Brain microvascular endothelial cell (primary cell): Measurements from ENCODE around the gene PCDHGB7.
A peak's percentile ranks its signal among the peaks of the same experiment; 100 is the strongest.
"Not testable (repeated sequence)": the region's sequence is repeated elsewhere in the genome, so short reads cannot be mapped to it uniquely, and the experiment has no call there.

Experiments
- DNase-seq: peaks from one replicate; pipeline ENCODE4 v3.0.0-alpha.2; 2020
- H3K27ac ChIP-seq: fragments of 250-450 bp; sonication (Bioruptor Pico); 2 replicates; pipeline ENCODE4 v1.5.1; 2020; ENCODE audit warnings: mild to moderate bottlenecking, moderate library complexity
- H3K27me3 ChIP-seq: fragments of 250-450 bp; sonication (Bioruptor Pico); replicated peaks from 2 replicates; pipeline ENCODE4 v1.5.1; 2020; ENCODE audit warnings: mild to moderate bottlenecking
- H3K36me3 ChIP-seq: fragments of 250-450 bp; sonication (Bioruptor Pico); replicated peaks from 2 replicates; pipeline ENCODE4 v1.5.1; 2020; ENCODE audit warnings: mild to moderate bottlenecking
- H3K4me3 ChIP-seq: 2 replicates; pipeline ENCODE4 v1.5.1; 2011; ENCODE audit warnings: low read depth, mild to moderate bottlenecking, control low read depth, low read length, moderate library complexity
- CTCF ChIP-seq: IDR thresholded peaks from 2 replicates; pipeline ENCODE4 v1.5.1; 2011; ENCODE audit warnings: low read depth, mild to moderate bottlenecking, moderate library complexity, low read length, control low read depth, inconsistent platforms; ENCODE audit errors: missing control alignments
- in situ Hi-C: cut with HindIII; loops from 2 replicates; pipeline ENCODE4 v1.10.0; 2017; ENCODE audit warnings: low sequenced_read_pairs, low pct_ligation_motif_present

Gene PCDHGB7

GRCh38 chr5:141398608-141399007 lies 18.9 kb upstream of the PCDHGB7 start:
- no peak for DNase-seq
- Histone ChIP-seq H3K27ac (no peak overlapping the region), H3K36me3 (no peaks in the 10 kb centered on the region), H3K27me3 (no peaks in the 10 kb centered on the region), H3K4me3 (no peak overlapping the region)
- in situ Hi-C loops, result no loop called here
- TF ChIP-seq CTCF, result no peak

GRCh38 chr5:141399555-141400258 lies 17.8 kb upstream of the PCDHGB7 start:
- no peak for TF ChIP-seq CTCF
- DNase-seq, result no peak
- no peaks in the 10 kb centered on the region for H3K36me3 ChIP-seq
- no peaks in the 10 kb centered on the region for H3K27me3 ChIP-seq
- in situ Hi-C loops, result loop anchor here (25.0 kb wide), 1 partner anchor 113 kb away; no protein-coding TSS in a partner anchor
- no peak overlapping the region for H3K4me3 ChIP-seq
- no peak overlapping the region for H3K27ac ChIP-seq

GRCh38 chr5:141402553-141403243 lies 14.8 kb upstream of the PCDHGB7 start, which contains the start of gene PCDHGA9:
PCDHGA9 (plus strand) TSS chr5:141402778; CDS start chr5:141402953, 175 bp downstream.
- Histone ChIP-seq H3K36me3 (no peaks in the 10 kb centered on the region), H3K27me3 (no peaks in the 10 kb centered on the region), H3K4me3 (peak within 1 kb of the TSS; percentile 22), H3K27ac (no peak within 1 kb of the TSS)
- in situ Hi-C loops, result loop anchor here (25.0 kb wide), 1 partner anchor 110 kb away; no protein-coding TSS in a partner anchor
- DNase-seq, result peak; percentile 24
- peak; percentile 62 for TF ChIP-seq CTCF

- Histone ChIP-seq H3K27me3 (no peaks in the 10 kb centered on the region), H3K27ac (no peak overlapping the region), H3K36me3 (no peaks in the 10 kb centered on the region), H3K4me3 (no peak overlapping the region)
- in situ Hi-C loops, result loop anchor here (25.0 kb wide), 1 partner anchor 109 kb away; no protein-coding TSS in a partner anchor
- no peak for TF ChIP-seq CTCF
- DNase-seq, result no peak
Measured at GRCh38 chr5:141403387-141403786, 14.1 kb upstream of the PCDHGB7 start.

GRCh38 chr5:141407790-141408505 lies 9.5 kb upstream of the PCDHGB7 start, which contains the start of gene PCDHGB6:
PCDHGB6 (plus strand) TSS chr5:141408021; CDS start chr5:141408203, 182 bp downstream.
- H3K36me3 ChIP-seq, H3K27me3 ChIP-seq, H3K27ac ChIP-seq, DNase-seq: not testable (repeated sequence)
- TF ChIP-seq CTCF, result peak; percentile 74
- peak within 1 kb of the TSS; percentile 37 for H3K4me3 ChIP-seq
- in situ Hi-C loops, result loop anchor here (25.0 kb wide), 1 partner anchor 104 kb away; no protein-coding TSS in a partner anchor
